Fibroblast of lung (primary cell): ENCODE results near the gene NRGN.

Source experiments
- EZH2 ChIP-seq: IDR thresholded peaks from 2 replicates; pipeline ENCODE4 v1.5.1; 2012; ENCODE audit warnings: low read length, control low read depth, mild to moderate bottlenecking; ENCODE audit errors: missing control alignments
- TF ChIP-seq, protein P1 (sequence below), 2 donors: IDR thresholded peaks in 1 of 2; conservative IDR thresholded peaks in 1 of 2; 1 replicate in 1 of 2; 2 replicates in 1 of 2; pipeline ENCODE4 v1.5.1; 2011 to 2012; ENCODE audit warnings: low read length in 2 of 2, control low read depth in 1 of 2, inconsistent platforms in 1 of 2, low read depth in 1 of 2, mild to moderate bottlenecking in 1 of 2

GRCh38 chr11:124747406-124748099 is 7.8 kb downstream of the NRGN start:
- TF ChIP-seq, protein P1, sequence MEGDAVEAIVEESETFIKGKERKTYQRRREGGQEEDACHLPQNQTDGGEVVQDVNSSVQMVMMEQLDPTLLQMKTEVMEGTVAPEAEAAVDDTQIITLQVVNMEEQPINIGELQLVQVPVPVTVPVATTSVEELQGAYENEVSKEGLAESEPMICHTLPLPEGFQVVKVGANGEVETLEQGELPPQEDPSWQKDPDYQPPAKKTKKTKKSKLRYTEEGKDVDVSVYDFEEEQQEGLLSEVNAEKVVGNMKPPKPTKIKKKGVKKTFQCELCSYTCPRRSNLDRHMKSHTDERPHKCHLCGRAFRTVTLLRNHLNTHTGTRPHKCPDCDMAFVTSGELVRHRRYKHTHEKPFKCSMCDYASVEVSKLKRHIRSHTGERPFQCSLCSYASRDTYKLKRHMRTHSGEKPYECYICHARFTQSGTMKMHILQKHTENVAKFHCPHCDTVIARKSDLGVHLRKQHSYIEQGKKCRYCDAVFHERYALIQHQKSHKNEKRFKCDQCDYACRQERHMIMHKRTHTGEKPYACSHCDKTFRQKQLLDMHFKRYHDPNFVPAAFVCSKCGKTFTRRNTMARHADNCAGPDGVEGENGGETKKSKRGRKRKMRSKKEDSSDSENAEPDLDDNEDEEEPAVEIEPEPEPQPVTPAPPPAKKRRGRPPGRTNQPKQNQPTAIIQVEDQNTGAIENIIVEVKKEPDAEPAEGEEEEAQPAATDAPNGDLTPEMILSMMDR (conservative IDR thresholded peaks at IDR 0.05 in 1 of 2, IDR thresholded peaks at IDR 0.05 in 1 of 2; ENCODE audit: low read depth in 1 of 2, low read length in 2 of 2), result no peak
- no peak for TF ChIP-seq EZH2
